Sciatic nerve (tissue), 2 donors: ENCODE measurements around the gene LUC7L. TPM values are rescaled to one million over a fixed set of nuclear protein-coding genes. Genes with fewer than 3 reads are reported as not detected.
A peak's percentile ranks its signal among the peaks of the same experiment; 100 is the strongest.
"Not testable (repeated sequence)": the region's sequence is repeated elsewhere in the genome, so short reads cannot be mapped to it uniquely, and the experiment has no call there.

Experiments
- ATAC-seq: fragments of 200-7000 bp; cut with Tn5 transposase; one replicate; pipeline ENCODE4 v1.9.1; 2020; ENCODE audit warnings: mild to moderate bottlenecking, moderate library complexity
- DNase-seq: peaks from one replicate; pipeline ENCODE4 v3.0.0-alpha.2; 2020; ENCODE audit warnings: low spot score
- intact Hi-C: fragments of 100-400 bp; cut with DNase I; formaldehyde crosslinking; loops from one replicate; pipeline ENCODE4 v1.14.2; 2022
- total RNA-seq: library from RNA; stranded (reverse); fragmentation: NEBNext Ultra II Directional; extraction: Animal tissue kit (Norgen Biotek cat#: 25700); gene quantifications from one replicate; pipeline ENCODE4 v1.2.1, GENCODE V29; 2021
- donor health status: DM: no; HTN: no; CAD: no.
- donor health status: DM: no; HTN: no; CAD: no.

Gene LUC7L
- total RNA-seq, result 102 TPM

DNA sequence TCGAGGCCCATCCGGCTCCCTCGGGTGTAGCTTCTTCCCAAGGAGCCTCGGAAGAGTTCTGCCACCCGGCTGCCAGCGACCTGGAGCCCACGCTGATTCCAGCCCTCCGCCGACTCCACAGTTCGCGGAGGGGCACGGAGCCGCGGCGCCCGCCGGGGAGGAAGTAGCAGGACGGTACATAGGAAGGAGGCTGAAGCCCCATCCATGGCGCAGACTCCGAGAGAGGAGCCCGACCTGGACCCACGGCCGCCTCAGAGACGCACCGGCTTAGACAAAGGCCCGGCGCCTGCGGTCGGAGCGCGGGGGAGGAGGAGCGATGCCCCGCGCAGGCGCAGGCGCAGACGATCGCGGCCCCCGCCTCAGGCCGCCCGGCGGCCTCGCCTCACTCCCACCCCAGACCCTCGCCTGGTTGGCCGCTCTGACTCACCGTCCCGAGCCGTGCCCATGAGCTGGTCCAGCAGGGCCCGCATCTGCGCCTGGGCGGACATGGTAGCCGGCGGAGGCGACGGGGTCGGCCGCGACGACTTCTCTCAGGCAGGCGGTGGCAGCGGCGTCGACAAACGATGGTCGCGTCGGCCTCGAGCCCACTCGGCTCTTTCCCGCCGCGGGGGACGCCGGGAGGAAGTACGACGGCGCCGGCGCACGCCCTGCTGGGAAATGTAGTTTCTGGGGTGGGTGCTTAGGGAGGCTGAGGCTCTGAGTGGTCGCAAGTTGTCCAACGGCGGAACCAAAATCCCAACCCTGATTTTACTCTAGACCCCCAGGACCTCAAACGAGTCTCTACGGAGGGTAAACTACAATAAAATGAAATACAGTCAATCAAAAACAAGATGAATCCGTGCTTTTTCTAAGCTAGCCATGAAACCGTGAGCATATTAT, at the start of gene LUC7L:
Gene LUC7L, minus strand, starts transcription at position 598 of the 879 bp plus-strand sequence. Its CDS starts 110 bp downstream, at position 488.
- ATAC-seq (peak; percentile 95), DNase-seq (peak; percentile 93)
- intact Hi-C loops, result no loop called here

DNA sequence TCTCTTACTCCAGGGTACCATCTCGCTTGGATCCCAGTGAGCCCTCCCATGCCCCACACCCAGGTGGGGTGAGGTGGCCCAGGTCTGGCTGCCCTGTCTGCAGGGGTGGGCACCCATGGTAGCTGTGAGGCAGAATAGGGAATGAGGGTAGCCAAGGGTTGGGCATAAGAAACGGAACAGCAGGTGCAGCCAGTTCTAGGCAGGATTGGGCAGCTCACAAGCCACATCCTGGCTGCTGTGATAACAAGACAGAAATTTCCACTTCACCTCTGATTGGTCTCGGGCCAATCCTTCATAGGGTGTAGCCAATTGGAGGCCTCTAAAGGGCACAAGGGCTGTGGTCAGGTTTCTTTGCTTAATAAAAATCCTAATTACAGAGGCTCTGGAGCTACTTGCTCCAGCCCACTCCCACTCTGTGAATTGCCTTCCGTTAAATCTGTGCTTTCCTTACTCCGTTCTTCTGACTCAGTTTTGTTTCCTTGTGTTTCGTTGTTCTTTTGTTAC, 49.7 kb upstream of the LUC7L start:
- DNase-seq (no peak), ATAC-seq (no peak)
- intact Hi-C loops, result no loop called here

GRCh38 chr16:276426-277077, 47.3 kb upstream of the LUC7L start:
- intact Hi-C loops, result no loop called here
- DNase-seq (no peak), ATAC-seq (peak; percentile 28)

DNA sequence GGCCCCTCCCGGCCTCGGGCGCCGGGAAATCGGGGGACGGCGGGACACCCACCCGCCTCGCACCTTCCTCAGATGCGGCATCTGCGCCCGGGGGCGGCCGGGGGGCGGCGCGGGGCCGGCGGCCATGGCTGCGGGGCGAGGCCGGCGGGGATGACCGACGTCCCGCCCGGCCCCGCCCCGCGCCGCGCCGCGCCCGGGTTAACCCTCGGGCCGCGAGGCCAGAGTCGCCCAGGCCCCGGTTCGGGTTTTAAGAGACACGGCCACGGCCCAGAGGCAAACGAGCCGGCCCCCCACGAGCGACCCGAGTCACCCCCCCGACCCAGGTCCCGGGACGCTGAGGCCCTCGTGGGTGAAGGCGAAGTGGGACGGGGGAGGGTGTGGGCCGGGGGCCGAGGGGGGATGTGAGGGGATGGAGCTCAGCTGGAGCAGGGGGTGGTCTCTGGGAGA, 46.6 kb upstream of the LUC7L start, which contains the start of gene RGS11:
Gene RGS11, minus strand, starts transcription at position 159 of the 447 bp plus-strand sequence. Its CDS starts 33 bp downstream, at position 126.
- ATAC-seq (peak; percentile 8), DNase-seq (no peak)
- intact Hi-C loops, result no loop called here

- ATAC-seq, result no peak
- no peak for DNase-seq
- intact Hi-C loops, result no loop called here
Measured at GRCh38 chr16:275041-275641, 45.9 kb upstream of the LUC7L start.

DNA sequence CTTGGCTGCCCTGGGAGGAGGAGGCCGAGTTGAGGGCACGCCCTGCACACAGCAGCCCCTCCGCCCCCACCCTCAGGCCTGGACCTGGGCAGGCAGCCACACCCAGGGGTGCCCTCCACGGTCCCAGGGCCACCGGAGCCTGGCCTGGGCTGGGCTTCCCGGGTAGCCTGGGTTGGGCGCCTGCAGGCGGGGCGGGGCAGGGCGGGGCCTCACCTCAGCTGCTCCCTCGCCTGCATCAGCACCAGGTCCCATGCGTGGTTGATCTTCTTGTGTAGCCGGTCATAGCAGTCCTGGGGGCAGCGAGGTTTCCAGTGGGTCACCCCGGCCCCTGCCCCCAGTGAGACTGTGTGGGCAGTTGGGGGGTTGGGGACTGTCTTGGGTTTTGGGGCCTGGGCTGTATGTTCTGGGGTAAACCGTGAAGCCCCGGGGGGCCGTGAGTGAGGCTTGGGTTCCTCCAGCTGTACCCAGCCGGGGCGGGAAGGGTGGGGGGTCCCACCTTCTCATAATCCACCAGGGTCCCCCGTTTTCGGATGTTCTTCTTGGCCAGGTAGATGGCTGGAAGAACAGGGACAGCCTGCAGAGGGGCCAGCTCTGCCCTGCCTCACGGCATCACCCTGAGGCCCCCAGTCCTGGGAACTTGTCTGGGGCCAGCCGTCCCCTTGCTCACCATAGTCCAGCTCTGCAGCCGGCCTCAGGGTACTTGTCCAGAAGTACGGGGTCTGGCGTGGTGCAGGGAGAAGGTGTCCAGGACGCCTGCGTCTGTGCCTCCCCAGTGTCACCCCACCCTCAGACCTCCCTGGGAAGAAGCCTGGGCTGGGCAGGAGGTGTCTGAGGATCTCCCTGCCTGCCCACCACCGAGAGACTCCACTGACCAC, 44.5 kb upstream of the LUC7L start:
- DNase-seq (no peak), ATAC-seq (no peak)
- intact Hi-C loops, result no loop called here

DNA sequence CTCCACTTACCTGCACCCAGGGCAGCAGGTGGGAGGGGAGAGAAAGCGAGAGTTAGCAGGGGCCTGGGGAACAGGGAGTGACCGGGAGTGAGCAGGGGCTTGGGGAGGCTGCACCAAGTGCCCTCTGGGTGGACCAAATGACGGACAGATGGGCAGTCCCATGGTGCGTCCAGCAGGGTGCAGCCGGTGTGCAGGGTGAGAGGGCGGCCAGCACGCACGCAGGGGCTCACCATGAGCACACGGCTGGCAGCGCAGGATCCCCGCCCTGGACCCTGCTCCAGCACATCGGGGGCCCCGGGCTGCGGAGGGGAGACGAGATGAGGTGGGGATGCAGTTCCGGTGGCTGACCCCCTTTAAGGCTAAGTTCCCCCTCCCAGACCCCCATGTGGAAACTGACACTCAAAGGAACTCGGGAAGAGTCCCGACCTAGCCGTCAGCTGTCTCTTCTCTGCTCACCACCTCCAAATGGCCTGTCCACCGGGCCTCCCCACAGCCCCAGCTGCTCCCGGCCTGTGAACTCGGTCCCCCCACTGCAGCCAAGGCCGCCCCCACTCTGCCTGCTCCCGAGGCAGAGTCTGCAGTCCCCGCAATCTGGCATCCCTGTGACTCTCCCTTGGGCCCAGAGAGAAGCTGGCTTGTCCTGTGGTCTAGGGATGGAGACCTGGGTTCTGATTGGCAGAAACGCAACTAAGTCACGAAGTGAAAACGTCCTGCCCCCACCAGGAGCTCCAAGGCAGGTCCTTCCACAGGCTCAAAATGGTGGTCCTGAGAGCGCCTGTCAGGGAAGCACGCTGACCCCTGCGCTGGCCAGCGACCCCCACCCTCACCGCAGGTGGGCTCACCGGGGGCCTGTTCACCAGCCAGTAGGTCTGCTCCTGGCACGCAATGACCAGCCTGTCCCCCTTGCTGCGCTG, 43.6 kb upstream of the LUC7L start:
- ATAC-seq (no peak), DNase-seq (no peak)
- intact Hi-C loops, result no loop called here

DNA sequence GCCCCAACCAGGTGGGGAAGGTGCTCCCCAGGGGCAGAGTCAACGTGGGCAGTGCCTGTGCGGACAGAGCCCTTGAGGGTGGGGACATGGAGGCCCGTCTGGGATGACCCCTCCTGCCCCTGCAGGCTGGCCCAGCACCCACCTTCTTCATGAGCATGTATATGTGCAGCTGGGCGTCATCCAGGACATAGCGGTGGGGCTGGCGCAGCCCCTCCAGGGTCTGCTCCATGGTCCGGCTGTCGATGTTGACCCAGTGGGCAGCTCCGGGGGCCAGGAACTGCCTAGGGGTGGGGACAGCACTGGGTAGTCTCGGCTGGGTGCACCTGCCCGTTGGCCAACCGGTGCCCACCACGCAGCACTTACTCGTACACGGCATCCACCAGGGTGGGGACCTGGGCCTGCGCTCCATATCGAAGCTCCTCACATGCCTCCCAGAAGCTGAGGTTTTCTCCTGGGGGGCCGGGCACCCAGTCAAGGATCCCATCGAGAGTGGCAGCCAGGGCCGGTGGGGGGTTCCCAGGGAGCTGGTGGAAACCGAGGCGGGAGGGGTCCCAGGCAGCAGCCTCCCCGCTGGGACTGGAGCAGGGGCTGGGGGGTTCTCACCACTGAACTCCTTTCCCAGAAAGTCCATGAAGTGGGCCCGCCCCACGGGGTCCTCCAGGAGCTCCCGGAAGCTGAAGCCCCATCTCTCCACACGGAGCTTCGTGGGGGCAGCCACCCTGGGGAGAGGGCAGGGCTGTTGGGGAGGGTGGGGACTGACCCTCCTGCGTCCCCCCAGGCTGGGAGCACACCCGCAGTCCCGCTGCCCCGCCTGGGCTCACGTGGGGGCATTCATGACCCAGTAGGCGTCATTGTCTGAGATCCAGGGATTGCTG, 41.4 kb upstream of the LUC7L start:
- no peak for DNase-seq
- no peak for ATAC-seq
- intact Hi-C loops, result no loop called here

- intact Hi-C loops, result no loop called here
- ATAC-seq (no peak), DNase-seq (no peak)
Measured at GRCh38 chr16:269061-269796, 40.0 kb upstream of the LUC7L start.

DNA sequence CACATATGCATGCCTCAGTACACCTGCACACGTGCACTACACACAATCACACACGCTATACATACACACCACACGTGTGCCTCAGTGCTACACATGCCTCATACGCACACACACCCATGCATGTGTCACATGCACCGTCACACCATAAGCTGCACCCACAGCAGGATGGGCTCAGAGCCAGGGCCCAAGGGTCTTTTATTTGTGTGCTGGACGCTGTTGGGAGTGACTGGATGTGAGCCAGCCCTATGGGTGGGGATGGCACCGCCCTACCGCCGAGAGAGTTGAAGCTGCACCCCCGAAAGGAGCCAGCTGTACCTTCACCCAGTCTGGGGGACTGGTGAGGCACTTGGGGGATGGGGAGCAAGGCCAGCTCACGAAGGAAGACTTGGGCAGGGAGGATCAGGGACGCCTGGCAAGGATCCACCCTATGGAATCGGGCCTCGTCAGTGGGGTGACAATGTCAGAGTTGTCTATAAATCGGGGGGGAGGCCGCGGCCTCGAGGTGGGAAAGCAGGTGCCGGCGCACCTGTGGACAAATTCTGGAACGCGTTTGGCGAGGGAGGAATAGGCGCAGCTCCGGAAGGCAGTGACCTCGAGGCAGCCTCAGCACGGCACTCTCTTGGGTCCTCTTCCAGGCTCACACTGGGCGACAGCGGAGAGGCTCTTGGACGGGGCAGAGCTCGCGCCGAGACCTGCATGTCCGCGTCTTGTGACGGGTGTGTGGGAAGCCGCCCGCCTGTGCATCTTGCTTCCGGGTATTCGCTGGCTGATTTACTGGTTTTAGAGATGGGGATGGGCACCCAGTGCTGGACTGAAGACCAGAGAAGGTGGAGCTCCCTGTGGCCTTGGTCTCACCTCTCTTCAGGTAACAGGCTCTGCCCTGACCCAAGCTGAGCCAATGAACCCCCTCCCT, 39.1 kb upstream of the LUC7L start:
- intact Hi-C loops, result no loop called here
- DNase-seq (no peak), ATAC-seq (no peak)

GRCh38 chr16:267562-267961, 38.3 kb upstream of the LUC7L start:
- intact Hi-C loops, ATAC-seq: not testable (repeated sequence)

GRCh38 chr16:266258-267164, 37.3 kb upstream of the LUC7L start:
- ATAC-seq, result no peak
- intact Hi-C loops, result no loop called here
- no peak for DNase-seq

More at GRCh38 chr16:267562-267961, 38.3 kb upstream of the LUC7L start:
- DNase-seq, result not testable (repeated sequence)

GRCh38 chr16:265711-266110, 36.5 kb upstream of the LUC7L start:
- peak; percentile 17 for ATAC-seq

DNA sequence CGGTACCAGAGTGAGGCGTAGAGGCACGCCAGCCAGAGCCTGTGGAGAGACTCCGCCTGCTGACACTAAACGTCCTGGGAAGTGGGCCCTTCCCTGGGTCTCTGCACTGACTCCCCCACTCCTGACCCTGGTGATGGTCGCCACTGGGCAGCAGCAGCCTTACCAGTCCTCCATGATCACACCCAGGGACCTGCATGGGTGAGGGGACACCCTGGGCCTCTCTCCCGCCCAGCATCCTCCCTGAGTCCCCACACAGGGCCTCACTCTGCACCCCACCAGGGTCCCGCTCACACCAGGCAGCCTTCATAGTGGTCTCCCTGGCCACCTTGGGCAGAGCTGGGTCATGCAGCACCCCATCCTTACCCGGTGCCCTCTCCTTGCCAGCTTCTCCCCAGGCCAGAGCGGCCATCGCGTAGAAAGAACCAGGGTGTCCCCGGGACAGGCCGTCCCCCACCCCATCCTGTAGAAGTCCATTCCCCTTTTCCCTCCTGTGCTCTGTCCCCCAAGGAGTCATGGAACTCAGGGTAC, 35.8 kb upstream of the LUC7L start:
- ATAC-seq (no peak), DNase-seq (no peak)
- intact Hi-C loops, result no loop called here

More at GRCh38 chr16:265711-266110, 36.5 kb upstream of the LUC7L start:
- intact Hi-C loops, result no loop called here
- no peak for DNase-seq
